ENCODE measurements around the gene SLX1B. TPM values are rescaled to one million over a fixed set of nuclear protein-coding genes. Genes with fewer than 3 reads are reported as not detected.

Gene SLX1B
- total and polyA plus RNA-seq, 2 donors (not counting 3 experiments of a cell fraction or from before 2014, with no cell fraction given), result 44.4 to 74.4 TPM

Small RNAs within 50 kb of the gene (small RNA-seq; reads per million reads assigned to genes)
- gene AC133555.2 (ENCODE audit: insufficient read depth, insufficient read length, low read depth, low replicate concordance), result not detected

Other genes with a start within 250 kb of the SLX1B start
- 3.0 and 3.6 TPM in 2 replicates for gene NPIPB11, start 47.8 kb upstream of the SLX1B start, total RNA-seq
- 3.0 and 3.4 TPM in 2 replicates for gene NPIPB11, start 47.8 kb upstream of the SLX1B start, polyA plus RNA-seq
- gene BOLA2, start 182 bp upstream of the SLX1B start, total RNA-seq, result 7.2 and 7.4 TPM in 2 replicates
- gene BOLA2, start 182 bp upstream of the SLX1B start, polyA plus RNA-seq, result 34.6 and 46.8 TPM in 2 replicates
- 8.8 and 10.8 TPM in 2 replicates for gene SULT1A4, start 5.4 kb downstream of the SLX1B start, total RNA-seq
- 1.6 and 2.9 TPM in 2 replicates for gene SULT1A4, start 5.4 kb downstream of the SLX1B start, polyA plus RNA-seq
- 73.5 and 75.8 TPM in 2 replicates for gene NPIPB12, start 51.9 kb downstream of the SLX1B start, total RNA-seq
- 41.7 and 44.7 TPM in 2 replicates for gene NPIPB12, start 51.9 kb downstream of the SLX1B start, polyA plus RNA-seq
- not detected in 2 replicates for gene SPN, start 208.7 kb downstream of the SLX1B start, total RNA-seq
- gene SPN, start 208.7 kb downstream of the SLX1B start, polyA plus RNA-seq, result not detected in 2 replicates
- 0.28 and 0.44 TPM in 2 replicates for gene QPRT, start 224.6 kb downstream of the SLX1B start, total RNA-seq
- gene QPRT, start 224.6 kb downstream of the SLX1B start, polyA plus RNA-seq, result 0.40 and 0.41 TPM in 2 replicates

Data from endothelial cell of umbilical vein (primary cell).